ENCODE data around the gene LCN15.

The LCN15 gene

GRCh38 chr9:136713550-136713949 lies 50.8 kb downstream of the LCN15 start (continued):
- TF ChIP-seq PATZ1 (tag by site-specific recombination; IDR thresholded peaks at IDR 0.05) (peak; percentile 56), ZNF341 (tag by site-specific recombination; IDR thresholded peaks at IDR 0.05; ENCODE audit: low read depth) (peak; percentile 99), SP2 (tag by site-specific recombination; IDR thresholded peaks at IDR 0.05) (no peak), ZNF10 (tag by site-specific recombination; IDR thresholded peaks at IDR 0.05) (0 out of 2 replicates have a peak, but pooled peaks have one; percentile 14), IKZF3 (tag by site-specific recombination; IDR thresholded peaks at IDR 0.05) (peak; percentile 39; the same call in 1 of the 2 replicates), ZNF843 (tag by site-specific recombination; IDR thresholded peaks at IDR 0.05) (no peak), ZNF398 (tag by site-specific recombination; IDR thresholded peaks at IDR 0.05) (no peak), GLIS2 (tag by site-specific recombination; IDR thresholded peaks at IDR 0.05) (peak; percentile 78), ATF2 (tag by site-specific recombination; IDR thresholded peaks at IDR 0.05; ENCODE audit: low read depth) (no peak)

GRCh38 chr9:136712690-136713544 lies 51.4 kb downstream of the LCN15 start:
- Histone ChIP-seq H3K9me3 (ENCODE audit: control insufficient read depth, insufficient read depth, low read depth, low read length) (no peaks in the 10 kb centered on the region), H3K4me1 (ENCODE audit: control insufficient read depth, insufficient read depth, low read length) (no peaks in the 10 kb centered on the region), H3K27ac (ENCODE audit: extremely low read depth, low read depth, low read length) (peak overlapping the region; percentile 80), H3K4me3 (ENCODE audit: low read depth, low read length) (peak overlapping the region; percentile 70), H3K36me3 (ENCODE audit: control insufficient read depth in 2 of 2, insufficient read depth in 1 of 2, low read length in 2 of 2) (peaks cover 0 to 26% of the 10 kb centered on the region in 2 experiments; a peak in 2 of 3 replicates)
- ChIA-PET CTCF (interaction anchor here (0.6 to 1.6 kb wide), 5 partner anchors 14 to 61 kb away, joined by 4 to 8 read pairs (median 5); partner anchors contain the start of gene LCN8), POLR2A (interaction anchor here (0.7 to 6.4 kb wide), 6 partner anchors 10 to 702 kb away, joined by 3 to 79 read pairs (median 10); no protein-coding TSS in a partner anchor)
- TF ChIP-seq ZSCAN23 (tag by site-specific recombination; IDR thresholded peaks at IDR 0.05) (no peak), BCL11B (tag by site-specific recombination; IDR thresholded peaks at IDR 0.05; ENCODE audit: low read depth) (peak; percentile 41; the same call in 1 of the 2 replicates), ZNF335 (tag by site-specific recombination; conservative IDR thresholded peaks at IDR 0.05) (peak; percentile 79), ZNF175 (tag by site-specific recombination; IDR thresholded peaks at IDR 0.05) (no peak), SP2 (tag by site-specific recombination; IDR thresholded peaks at IDR 0.05) (0 out of 2 replicates have a peak, but pooled peaks have one; percentile 7), ZNF596 (tag by site-specific recombination; IDR thresholded peaks at IDR 0.05) (0 out of 2 replicates have a peak, but pooled peaks have one; percentile 1), ZNF791 (tag by site-specific recombination; IDR thresholded peaks at IDR 0.05) (no peak), ZIC2 (tag by site-specific recombination; IDR thresholded peaks at IDR 0.05) (peak; percentile 26; the same call in 1 of the 2 replicates), ZBTB26 (tag by site-specific recombination; optimal IDR thresholded peaks at IDR 0.05) (peak; percentile 38)

Data from HEK293 (cell line).